AML-193 (cell line): ENCODE results near the gene SRSF2.
"Not testable (repeated sequence)": the region's sequence is repeated elsewhere in the genome, so short reads cannot be mapped to it uniquely, and the experiment has no call there.

ENCODE experiments used
- DNase-seq, 2 experiments: peaks; one replicate each; lab custom pipeline; 2025; lab: John Stamatoyannopoulos, UW

Gene SRSF2

GRCh38 chr17:76737082-76737675, at the start of gene SRSF2:
Gene SRSF2 (minus strand): TSS chr17:76737331. CDS start chr17:76737160, 171 bp downstream.
- DNase-seq: peak; percentile 99 to 100

DNA sequence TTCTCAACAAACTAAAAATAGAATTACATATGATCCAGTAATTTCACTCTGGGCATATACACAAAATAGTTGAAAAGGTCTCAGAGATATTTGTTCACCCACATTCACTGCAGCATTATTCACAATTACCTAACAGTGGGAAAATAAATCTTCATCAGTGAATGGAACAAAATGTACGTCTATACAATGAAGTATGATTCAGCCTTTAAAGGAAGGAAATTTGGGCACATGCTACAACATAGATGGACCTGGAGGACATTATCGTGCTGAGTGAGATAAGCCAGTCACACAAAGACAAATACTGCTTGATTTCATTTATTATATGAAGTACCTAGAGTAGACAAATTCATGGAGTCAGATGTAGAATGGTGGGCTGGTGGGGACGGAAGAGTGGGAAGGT, 47.8 kb upstream of the SRSF2 start:
- no peak for DNase-seq

GRCh38 chr17:76783146-76783545, 46.0 kb upstream of the SRSF2 start:
- DNase-seq: no peak

DNA sequence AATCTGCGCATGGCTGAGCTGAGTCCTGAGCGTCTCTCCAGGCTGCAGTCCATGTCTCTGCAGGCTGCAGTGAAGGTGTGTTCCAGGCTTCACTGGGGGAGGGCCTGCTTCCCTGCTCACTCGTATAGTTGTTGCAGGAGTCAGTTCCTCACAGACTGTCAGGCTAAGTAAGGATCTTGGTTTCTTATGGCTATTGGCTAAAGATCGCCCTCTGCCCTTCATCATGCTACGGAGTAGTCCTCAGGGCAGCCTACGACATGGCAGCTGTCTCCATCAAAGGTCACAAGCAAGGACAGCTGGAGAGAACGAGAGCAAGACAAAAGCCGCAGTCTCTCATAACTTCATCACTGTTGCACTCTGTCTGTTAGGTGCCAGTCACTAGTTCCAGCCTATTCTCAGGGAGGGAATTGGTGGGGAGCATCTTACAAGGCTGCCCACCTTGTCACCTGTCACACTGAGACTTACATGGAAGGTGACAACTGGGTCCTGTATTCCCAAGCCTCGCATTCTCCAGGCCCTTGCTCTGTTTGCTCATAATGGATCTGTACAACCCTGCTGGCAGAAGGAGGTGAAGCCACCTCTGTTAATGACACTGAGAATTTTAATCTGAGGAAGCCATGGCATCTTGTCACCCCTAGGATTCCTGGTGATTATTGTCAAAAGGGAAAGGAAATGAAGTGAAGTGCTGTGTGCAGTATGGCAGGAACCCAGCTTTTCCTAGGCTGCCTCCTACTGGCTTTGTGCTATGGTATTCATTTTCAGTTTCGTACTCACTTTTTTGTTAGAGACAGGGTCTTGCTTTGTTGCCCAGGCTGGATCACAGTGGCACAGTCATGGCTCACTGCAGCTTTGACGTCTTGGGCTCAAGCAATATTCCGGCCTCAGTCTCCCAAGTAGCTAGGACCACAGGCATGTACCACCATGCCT, 44.2 kb upstream of the SRSF2 start:
- DNase-seq: no peak

- no peak for DNase-seq
These were observed 38.0 kb upstream of the SRSF2 start for GRCh38 chr17:76775021-76775600.

DNA sequence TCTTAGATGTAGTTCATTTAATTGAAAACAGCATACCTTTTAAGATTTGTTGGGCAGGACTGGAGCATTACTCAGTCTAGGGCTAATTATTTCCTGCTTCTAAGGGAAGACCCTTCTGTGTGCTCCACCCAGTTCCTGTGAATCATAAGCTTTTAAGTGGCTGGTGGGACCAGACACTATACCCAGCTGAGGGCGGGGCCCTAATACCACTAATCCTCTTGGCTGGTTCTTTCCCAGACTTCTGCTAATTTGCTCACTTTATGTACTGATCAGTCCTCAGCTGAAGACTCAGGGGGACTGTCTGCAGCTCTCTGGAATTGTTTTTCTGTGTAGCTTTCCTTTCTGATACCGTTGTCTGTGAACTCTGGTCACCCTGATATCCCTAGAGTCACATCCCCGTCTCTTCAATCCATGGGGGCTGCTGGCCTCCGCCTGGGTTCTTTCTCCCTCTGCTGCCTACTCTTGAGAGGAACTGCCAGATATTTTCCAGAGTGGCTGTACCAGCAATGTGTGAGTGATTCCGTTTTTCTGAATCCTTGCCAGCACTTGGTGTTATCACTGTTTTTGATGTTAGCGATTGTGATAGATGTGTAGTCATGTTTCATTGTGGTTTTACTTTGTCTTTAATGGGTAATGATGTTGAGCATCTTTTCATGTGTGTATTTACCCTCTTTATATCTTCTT, 35.9 kb upstream of the SRSF2 start:
- no peak for DNase-seq

GRCh38 chr17:76758570-76758969, 21.4 kb upstream of the SRSF2 start:
- no peak for DNase-seq

- DNase-seq: no peak
These were observed 20.1 kb upstream of the SRSF2 start for GRCh38 chr17:76757256-76757655.

DNA sequence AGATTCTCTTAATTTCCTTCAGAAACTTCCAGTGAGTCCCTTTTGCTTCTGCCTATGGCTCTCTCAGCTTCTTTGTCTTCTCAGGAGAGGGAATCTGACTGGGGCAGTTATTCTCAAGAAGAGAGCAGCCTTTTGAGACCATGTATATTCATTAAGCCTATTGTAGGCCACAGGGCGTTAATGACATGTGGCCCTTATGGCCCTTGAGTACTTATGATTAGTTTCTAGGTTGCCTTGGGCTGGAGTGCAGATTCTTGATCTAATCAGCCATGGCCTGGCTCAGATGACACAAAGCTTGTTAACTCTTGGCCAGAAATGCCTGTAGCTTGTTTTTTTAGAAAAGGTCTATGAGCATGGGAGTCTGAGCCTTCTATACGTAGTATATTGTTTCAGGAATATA, 18.2 kb upstream of the SRSF2 start:
- no peak for DNase-seq

DNA sequence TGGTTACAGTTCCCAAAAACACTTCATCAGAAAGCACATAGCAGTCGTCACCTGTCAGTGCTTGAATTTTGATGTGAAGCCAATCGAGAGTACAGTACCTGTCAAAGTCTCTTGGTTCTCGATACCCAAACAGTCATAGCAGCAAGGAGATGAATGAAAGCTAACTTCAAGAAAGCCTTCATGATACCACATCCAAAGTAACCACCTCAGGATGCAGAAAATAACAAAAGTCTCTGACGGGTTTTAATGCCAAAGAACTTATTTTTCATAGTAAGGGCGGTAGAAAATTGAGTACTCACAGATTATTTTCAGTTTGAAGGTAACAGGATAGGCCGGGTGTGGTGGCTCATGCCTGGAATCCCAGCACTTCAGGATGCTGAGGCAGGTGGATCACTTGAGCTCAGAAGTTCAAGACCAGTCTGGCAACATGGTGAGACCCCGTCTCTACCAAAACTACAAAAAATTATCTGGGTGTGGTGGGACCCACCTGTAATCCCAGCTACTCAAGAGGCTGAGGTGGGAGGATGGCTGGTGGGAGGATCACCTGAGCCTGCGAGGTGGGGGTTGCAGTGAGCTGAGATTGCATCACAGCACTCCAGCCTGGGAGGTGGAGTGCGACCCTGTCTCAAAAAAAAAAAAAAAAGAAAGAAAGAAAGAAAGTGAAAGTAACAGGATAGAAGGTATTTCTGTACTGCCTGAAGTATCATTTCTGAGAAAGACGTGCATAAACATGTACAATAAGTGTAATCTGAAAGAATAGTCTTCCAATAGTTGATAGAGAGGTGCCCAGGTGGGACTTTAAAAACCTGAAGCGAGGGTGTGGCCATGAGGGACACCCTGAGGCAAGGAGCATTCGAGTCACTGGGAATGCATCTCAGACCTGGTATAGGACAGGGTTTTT, 16.2 kb upstream of the SRSF2 start:
- no peak for DNase-seq

- no peak for DNase-seq
These were observed 14.9 kb upstream of the SRSF2 start for GRCh38 chr17:76752006-76752405.

- DNase-seq: no peak
These were observed 14.4 kb upstream of the SRSF2 start for GRCh38 chr17:76751416-76751993.

DNA sequence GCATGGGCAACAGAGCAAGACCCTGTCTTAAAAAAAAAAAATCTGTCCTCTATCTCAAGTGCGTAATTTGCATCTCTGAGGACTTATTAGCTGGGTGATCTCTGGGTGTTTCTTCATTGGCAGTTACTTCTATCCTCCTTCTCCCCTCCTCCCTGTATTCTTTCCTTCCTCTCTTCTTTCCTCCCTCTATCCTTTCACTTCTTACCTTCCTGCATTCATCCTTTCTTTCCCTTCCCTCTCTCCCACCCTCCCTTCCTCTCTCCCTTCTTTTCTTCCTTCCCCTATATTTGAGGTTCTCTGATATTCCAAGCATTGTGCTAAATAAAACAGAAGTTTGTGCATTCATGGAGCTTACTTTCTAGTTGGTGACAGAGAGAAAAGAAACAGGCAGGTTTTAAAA, 11.5 kb upstream of the SRSF2 start:
- DNase-seq: no peak

DNA sequence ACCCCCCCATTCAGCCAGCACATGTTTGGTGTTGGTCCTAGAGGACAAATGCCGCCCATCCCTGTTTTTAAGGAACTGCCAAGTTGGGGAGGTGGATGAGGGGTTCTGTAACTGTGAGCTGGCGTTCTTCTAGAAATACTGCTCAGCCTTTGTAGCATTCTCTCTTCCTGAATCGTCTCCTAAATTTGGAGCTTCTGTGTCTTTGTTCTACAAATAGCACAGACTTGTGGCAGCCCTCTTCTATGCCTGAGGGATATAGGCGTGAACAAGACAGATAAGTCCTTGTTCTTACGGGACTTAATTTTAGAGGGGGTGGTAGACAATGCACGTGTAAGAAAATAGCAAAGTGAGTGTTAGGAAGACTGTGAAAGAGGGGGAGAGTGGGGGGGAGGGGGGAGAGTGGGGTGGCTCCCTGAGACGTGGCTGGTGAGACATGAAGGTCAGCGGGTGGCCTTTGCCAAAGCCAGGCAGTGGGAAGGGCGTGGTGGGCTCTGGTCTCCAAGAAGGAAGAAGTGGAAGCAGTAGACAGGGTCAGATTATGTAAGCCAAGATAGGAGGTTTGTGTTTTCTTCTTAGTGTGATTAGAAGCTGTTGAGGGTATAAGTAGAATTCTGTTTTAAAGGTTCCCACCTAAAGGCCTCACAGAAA, 10.7 kb upstream of the SRSF2 start:
- DNase-seq: no peak

DNA sequence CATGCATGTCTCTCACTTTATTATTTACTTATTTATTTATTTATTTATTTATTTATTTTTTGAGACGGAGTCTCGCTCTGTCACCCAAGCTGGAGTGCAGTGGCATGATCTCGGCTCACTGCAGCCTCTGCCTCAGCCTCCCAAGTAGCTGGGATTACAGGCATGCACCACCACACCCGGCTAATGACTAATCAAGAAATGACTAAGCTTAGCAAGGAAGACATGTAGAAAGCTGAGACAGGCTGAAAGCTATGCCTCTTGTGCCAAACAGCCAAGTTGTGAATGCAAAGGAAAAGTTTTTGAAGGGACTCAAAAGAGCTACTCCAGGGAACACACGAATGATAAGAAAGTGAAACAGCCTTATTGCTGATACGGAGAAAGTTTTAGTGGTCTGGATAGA, 8.7 kb upstream of the SRSF2 start:
- DNase-seq: not testable (repeated sequence)

DNA sequence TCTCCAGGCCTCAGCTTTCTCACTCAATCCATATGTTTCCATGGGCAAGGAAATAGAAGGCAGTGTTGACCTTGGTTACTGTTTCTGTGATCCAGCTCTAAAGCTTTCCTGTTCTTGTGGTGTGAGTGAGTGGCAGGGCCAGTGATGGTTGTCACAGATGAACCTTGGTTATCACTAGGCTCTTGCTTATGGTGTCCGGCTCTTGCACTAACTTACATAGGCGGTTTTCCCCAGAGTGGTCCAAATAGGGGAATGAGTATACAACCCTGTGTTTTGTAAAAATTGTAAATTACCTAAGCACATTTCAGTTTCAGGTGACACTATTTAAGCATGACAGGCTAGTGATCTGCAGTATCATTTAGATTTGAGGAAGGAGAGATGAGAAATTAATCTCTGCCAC, 7.6 kb upstream of the SRSF2 start:
- no peak for DNase-seq

DNA sequence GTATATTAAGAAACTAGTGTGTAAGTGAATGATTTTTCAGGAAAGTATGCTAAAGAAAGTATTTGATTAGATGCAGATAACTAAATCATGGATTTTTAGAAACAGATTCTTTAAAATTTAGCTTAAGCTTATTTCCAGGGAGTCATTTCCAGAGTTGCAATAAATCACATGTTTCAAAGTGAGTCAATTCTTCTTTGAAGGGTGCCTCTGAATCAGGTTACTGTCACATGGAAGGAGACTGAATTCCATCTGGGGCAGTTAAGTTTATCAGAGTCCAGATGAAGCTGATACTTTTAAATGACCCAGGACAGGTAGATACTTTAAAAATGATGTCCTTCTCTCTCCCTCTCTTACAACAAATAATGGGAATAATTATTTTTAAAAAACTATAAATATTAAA, 5.8 kb upstream of the SRSF2 start:
- no peak for DNase-seq

GRCh38 chr17:76740329-76741118, 3.4 kb upstream of the SRSF2 start:
- no peak for DNase-seq

- DNase-seq: not testable (repeated sequence)
These were observed 2.5 kb upstream of the SRSF2 start for GRCh38 chr17:76739568-76740115.
